ENCODE data around the gene ERAP2.
"Not testable (repeated sequence)": the region's sequence is repeated elsewhere in the genome, so short reads cannot be mapped to it uniquely, and the experiment has no call there.

GRCh38 chr5:96931037-96931436 is 54.7 kb downstream of the ERAP2 start:
- TF ChIP-seq, protein P1, sequence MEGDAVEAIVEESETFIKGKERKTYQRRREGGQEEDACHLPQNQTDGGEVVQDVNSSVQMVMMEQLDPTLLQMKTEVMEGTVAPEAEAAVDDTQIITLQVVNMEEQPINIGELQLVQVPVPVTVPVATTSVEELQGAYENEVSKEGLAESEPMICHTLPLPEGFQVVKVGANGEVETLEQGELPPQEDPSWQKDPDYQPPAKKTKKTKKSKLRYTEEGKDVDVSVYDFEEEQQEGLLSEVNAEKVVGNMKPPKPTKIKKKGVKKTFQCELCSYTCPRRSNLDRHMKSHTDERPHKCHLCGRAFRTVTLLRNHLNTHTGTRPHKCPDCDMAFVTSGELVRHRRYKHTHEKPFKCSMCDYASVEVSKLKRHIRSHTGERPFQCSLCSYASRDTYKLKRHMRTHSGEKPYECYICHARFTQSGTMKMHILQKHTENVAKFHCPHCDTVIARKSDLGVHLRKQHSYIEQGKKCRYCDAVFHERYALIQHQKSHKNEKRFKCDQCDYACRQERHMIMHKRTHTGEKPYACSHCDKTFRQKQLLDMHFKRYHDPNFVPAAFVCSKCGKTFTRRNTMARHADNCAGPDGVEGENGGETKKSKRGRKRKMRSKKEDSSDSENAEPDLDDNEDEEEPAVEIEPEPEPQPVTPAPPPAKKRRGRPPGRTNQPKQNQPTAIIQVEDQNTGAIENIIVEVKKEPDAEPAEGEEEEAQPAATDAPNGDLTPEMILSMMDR (IDR thresholded peaks at IDR 0.05), result not testable (repeated sequence)
- TF ChIP-seq POLR2A (IDR thresholded peaks at IDR 0.05), result not testable (repeated sequence)
